Right lobe of liver (tissue), 4 donors: ENCODE measurements around the gene CASD1.

Source experiments
- POLR2A ChIP-seq: fragments of 450-650 bp; IDR thresholded peaks from one replicate; pipeline ENCODE4 v1.6.1; 2017; ENCODE audit warnings: antibody characterized with exemption, mild to moderate bottlenecking
- TF ChIP-seq, protein P1 (sequence below), 4 donors: fragments of 200-600 bp in 3 of 4; fragments of 450-650 bp in 1 of 4; IDR thresholded peaks; one replicate each; pipeline versions ENCODE4 v1.5.1 to v1.8.0; 2016 to 2022; ENCODE audit warnings: antibody characterized with exemption in 4 of 4, mild to moderate bottlenecking in 2 of 4
- donor health status: DM: no; HTN: no; CAD: no.
- donor health status: DM: no; HTN: no; CAD: no.
- donor health status: DM: no; HTN: yes; CAD: no.

- TF ChIP-seq, protein P1, sequence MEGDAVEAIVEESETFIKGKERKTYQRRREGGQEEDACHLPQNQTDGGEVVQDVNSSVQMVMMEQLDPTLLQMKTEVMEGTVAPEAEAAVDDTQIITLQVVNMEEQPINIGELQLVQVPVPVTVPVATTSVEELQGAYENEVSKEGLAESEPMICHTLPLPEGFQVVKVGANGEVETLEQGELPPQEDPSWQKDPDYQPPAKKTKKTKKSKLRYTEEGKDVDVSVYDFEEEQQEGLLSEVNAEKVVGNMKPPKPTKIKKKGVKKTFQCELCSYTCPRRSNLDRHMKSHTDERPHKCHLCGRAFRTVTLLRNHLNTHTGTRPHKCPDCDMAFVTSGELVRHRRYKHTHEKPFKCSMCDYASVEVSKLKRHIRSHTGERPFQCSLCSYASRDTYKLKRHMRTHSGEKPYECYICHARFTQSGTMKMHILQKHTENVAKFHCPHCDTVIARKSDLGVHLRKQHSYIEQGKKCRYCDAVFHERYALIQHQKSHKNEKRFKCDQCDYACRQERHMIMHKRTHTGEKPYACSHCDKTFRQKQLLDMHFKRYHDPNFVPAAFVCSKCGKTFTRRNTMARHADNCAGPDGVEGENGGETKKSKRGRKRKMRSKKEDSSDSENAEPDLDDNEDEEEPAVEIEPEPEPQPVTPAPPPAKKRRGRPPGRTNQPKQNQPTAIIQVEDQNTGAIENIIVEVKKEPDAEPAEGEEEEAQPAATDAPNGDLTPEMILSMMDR (IDR thresholded peaks at IDR 0.05) = no peak
- no peak for TF ChIP-seq POLR2A
Observed at GRCh38 chr7:94478648-94479214, 30.9 kb upstream of the CASD1 start.
